SK-N-SH treated with all-trans-retinoic acid at 6 μM for 48 hours (cell line): ENCODE data around the gene DNTTIP2.
"Not testable (repeated sequence)": the region's sequence is repeated elsewhere in the genome, so short reads cannot be mapped to it uniquely, and the experiment has no call there.

Source experiments
- ATAC-seq: fragments of 200-7000 bp; cut with Tn5 transposase; 3 replicates; pipeline ENCODE4 v1.9.1; 2020; ENCODE audit warnings: mild to moderate bottlenecking, moderate library complexity
- ARNTL ChIP-seq: fragments of 450-650 bp; formaldehyde crosslinking; IDR thresholded peaks from 2 replicates; pipeline ENCODE4 v1.5.0; 2020; ENCODE audit warnings: low read depth, mild to moderate bottlenecking, moderate library complexity, borderline replicate concordance
- BACH2 ChIP-seq: fragments of 250-450 bp; sonication (Bioruptor Pico); IDR thresholded peaks from 2 replicates; pipeline ENCODE4 v1.9.0; 2021; ENCODE audit warnings: mild to moderate bottlenecking, borderline replicate concordance
- CREB5 ChIP-seq: fragments of 250-450 bp; sonication (Bioruptor Pico); IDR thresholded peaks from 2 replicates; pipeline ENCODE4 v1.5.1; 2020; ENCODE audit warnings: low read depth, mild to moderate bottlenecking, moderate library complexity
- CSDC2 ChIP-seq: fragments of 250-450 bp; sonication (Bioruptor Pico); IDR thresholded peaks from 2 replicates; pipeline ENCODE4 v1.5.0; 2020; ENCODE audit warnings: mild to moderate bottlenecking, moderate library complexity
- CSRNP3 ChIP-seq: fragments of 250-450 bp; sonication (Bioruptor Pico); IDR thresholded peaks from 2 replicates; pipeline ENCODE4 v1.5.1; 2021; ENCODE audit warnings: mild to moderate bottlenecking, moderate library complexity
- ESRRG ChIP-seq: fragments of 250-450 bp; sonication (Bioruptor Pico); IDR thresholded peaks from 2 replicates; pipeline ENCODE4 v1.6.1; 2021; ENCODE audit warnings: mild to moderate bottlenecking
- GLIS3 ChIP-seq: fragments of 250-450 bp; sonication (Bioruptor Pico); IDR thresholded peaks from 2 replicates; pipeline ENCODE4 v1.5.0; 2020; ENCODE audit warnings: mild to moderate bottlenecking, moderate library complexity
- ISL1 ChIP-seq: fragments of 250-450 bp; sonication (Bioruptor Pico); IDR thresholded peaks from 2 replicates; pipeline ENCODE4 v2.1.2; 2022; ENCODE audit warnings: mild to moderate bottlenecking, moderate library complexity
- OSR1 ChIP-seq: fragments of 250-450 bp; sonication (Bioruptor Pico); IDR thresholded peaks from 2 replicates; pipeline ENCODE4 v1.8.0; 2022; ENCODE audit warnings: moderate library complexity, mild to moderate bottlenecking, inconsistent platforms
- PATZ1 ChIP-seq: fragments of 250-450 bp; sonication (Bioruptor Pico); IDR thresholded peaks from 2 replicates; pipeline ENCODE4 v1.8.0; 2020; ENCODE audit warnings: mild to moderate bottlenecking, moderate library complexity, borderline replicate concordance
- POU6F1 ChIP-seq: fragments of 250-450 bp; sonication (Bioruptor Pico); IDR thresholded peaks from 2 replicates; pipeline ENCODE4 v1.8.0; 2021; ENCODE audit warnings: low read depth, mild to moderate bottlenecking, moderate library complexity, borderline replicate concordance
- PPARA ChIP-seq: fragments of 250-450 bp; sonication (Bioruptor Pico); IDR thresholded peaks from 2 replicates; pipeline ENCODE4 v1.5.0; 2020; ENCODE audit warnings: mild to moderate bottlenecking, borderline replicate concordance
- SNAI2 ChIP-seq: fragments of 250-450 bp; sonication (Bioruptor Pico); IDR thresholded peaks from 2 replicates; pipeline ENCODE4 v1.5.0; 2020; ENCODE audit warnings: mild to moderate bottlenecking, moderate library complexity
- TSHZ2 ChIP-seq: fragments of 250-450 bp; sonication (Bioruptor Pico); IDR thresholded peaks from 2 replicates; pipeline ENCODE4 v1.5.0; 2020; ENCODE audit warnings: mild to moderate bottlenecking, moderate library complexity
- ZC3H10 ChIP-seq: fragments of 250-450 bp; sonication (Bioruptor Pico); IDR thresholded peaks from 2 replicates; pipeline ENCODE4 v1.5.1; 2021; ENCODE audit warnings: mild to moderate bottlenecking, moderate library complexity
- ZFP3 ChIP-seq: fragments of 250-450 bp; sonication (Bioruptor Pico); IDR thresholded peaks from 2 replicates; pipeline ENCODE4 v1.5.0; 2020; ENCODE audit warnings: mild to moderate bottlenecking, moderate library complexity
- ZFP30 ChIP-seq: fragments of 450-650 bp; formaldehyde crosslinking; IDR thresholded peaks from 2 replicates; pipeline ENCODE4 v1.5.0; 2022; ENCODE audit warnings: mild to moderate bottlenecking, moderate library complexity
- ZNF565 ChIP-seq: fragments of 450-650 bp; formaldehyde crosslinking; conservative IDR thresholded peaks from 2 replicates; pipeline ENCODE4 v1.5.0; 2020; ENCODE audit warnings: low read depth, mild to moderate bottlenecking, moderate library complexity
- ZNF70 ChIP-seq: fragments of 450-650 bp; formaldehyde crosslinking; IDR thresholded peaks from 2 replicates; pipeline ENCODE4 v1.5.0; 2020; ENCODE audit warnings: mild to moderate bottlenecking, moderate library complexity

DNTTIP2 gene

GRCh38 chr1:93874025-93874651, 4.9 kb downstream of the DNTTIP2 start (continued):
- no peak for TF ChIP-seq ZFP30 (CRISPR knock-in tag)

GRCh38 chr1:93871366-93871765, 7.6 kb downstream of the DNTTIP2 start:
- ATAC-seq: no peak
- no peak for TF ChIP-seq ZNF565 (CRISPR knock-in tag)
- TF ChIP-seq TSHZ2 (CRISPR knock-in tag): no peak
- no peak for TF ChIP-seq ISL1
- no peak for TF ChIP-seq CSDC2
- no peak for TF ChIP-seq ZC3H10 (CRISPR knock-in tag)
- TF ChIP-seq ZFP30 (CRISPR knock-in tag): no peak
- TF ChIP-seq PATZ1 (CRISPR knock-in tag): no peak
- TF ChIP-seq CREB5: no peak
- no peak for TF ChIP-seq SNAI2 (CRISPR knock-in tag)
- TF ChIP-seq BACH2 (CRISPR knock-in tag): no peak
- no peak for TF ChIP-seq ARNTL (CRISPR knock-in tag)

GRCh38 chr1:93869653-93870052, 9.4 kb downstream of the DNTTIP2 start:
- ATAC-seq: no peak
- no peak for TF ChIP-seq PATZ1 (CRISPR knock-in tag)
- TF ChIP-seq SNAI2 (CRISPR knock-in tag): no peak
- no peak for TF ChIP-seq CSRNP3 (CRISPR knock-in tag)
- TF ChIP-seq CSDC2: no peak
- TF ChIP-seq ESRRG: no peak
- TF ChIP-seq ZNF70 (CRISPR knock-in tag): no peak
- TF ChIP-seq OSR1 (CRISPR knock-in tag): no peak
- no peak for TF ChIP-seq ZFP3 (CRISPR knock-in tag)
- no peak for TF ChIP-seq ZC3H10 (CRISPR knock-in tag)
- no peak for TF ChIP-seq GLIS3 (CRISPR knock-in tag)
- no peak for TF ChIP-seq POU6F1 (CRISPR knock-in tag)
- no peak for TF ChIP-seq PPARA (CRISPR knock-in tag)
- no peak for TF ChIP-seq CREB5

- ATAC-seq: not testable (repeated sequence)
These were observed 10.5 kb downstream of the DNTTIP2 start for GRCh38 chr1:93868492-93868891.
